ENCODE results near the gene DTL.

DNA sequence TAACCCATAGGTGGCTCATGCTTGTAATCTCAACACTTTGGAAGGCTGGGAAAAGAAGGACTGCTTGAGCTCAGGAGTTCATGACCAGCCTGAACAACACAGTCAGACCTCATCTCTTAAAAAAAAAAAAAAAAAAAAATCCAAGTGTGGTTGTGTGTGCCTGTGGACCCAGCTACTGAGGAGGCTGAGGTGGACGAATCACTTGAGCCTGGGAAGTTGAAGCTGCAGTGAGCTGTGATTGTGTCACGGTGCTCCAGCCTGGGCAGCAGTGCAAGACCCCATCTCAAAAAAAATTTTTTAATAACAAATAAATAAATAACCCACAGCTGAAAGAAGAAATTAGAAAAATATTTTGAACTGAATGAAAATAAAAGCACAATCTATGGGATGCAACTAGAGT lies 14.0 kb upstream of the DTL start:
- TF ChIP-seq GATA2 (IDR thresholded peaks at IDR 0.05; ENCODE audit: low read depth, low read length) (no peak), GATA3 (IDR thresholded peaks at IDR 0.05; ENCODE audit: low read depth, low read length) (no peak)

Measured in SH-SY5Y (cell line).